Measurements from ENCODE around the gene APOC1. TPM values are rescaled to one million over a fixed set of nuclear protein-coding genes. Genes with fewer than 3 reads are reported as not detected.

APOC1 gene
- polyA plus RNA-seq, 1 experiment: 3.4 TPM

DNA sequence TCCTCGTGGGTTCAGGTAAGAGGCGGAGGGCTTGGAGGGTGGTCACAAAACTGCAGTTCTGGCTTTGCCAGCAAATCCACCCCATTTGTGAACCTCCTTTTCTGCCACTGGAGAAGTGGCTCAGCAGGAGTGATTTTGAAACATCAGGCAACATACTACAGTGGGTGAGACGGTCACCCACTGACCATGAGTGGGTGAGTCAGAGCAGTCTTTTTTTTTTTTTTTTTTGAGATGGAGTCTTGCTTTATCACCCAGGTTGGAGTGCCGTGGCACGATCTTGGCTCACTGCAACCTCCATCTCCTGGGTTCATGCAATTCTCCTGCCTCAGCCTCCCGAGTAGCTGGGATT is 20.4 kb upstream of the APOC1 start:
- DNase-seq (ENCODE audit: low read depth, low spot score): no peak
- ChIA-PET CTCF (interaction anchor here (1.5 kb wide), 1 partner anchor 9 kb away, joined by 4 read pairs; no protein-coding TSS in a partner anchor), POLR2A (no interaction called here)

GRCh38 chr19:44894946-44895345 is 19.5 kb upstream of the APOC1 start:
- TF ChIP-seq, protein P1, sequence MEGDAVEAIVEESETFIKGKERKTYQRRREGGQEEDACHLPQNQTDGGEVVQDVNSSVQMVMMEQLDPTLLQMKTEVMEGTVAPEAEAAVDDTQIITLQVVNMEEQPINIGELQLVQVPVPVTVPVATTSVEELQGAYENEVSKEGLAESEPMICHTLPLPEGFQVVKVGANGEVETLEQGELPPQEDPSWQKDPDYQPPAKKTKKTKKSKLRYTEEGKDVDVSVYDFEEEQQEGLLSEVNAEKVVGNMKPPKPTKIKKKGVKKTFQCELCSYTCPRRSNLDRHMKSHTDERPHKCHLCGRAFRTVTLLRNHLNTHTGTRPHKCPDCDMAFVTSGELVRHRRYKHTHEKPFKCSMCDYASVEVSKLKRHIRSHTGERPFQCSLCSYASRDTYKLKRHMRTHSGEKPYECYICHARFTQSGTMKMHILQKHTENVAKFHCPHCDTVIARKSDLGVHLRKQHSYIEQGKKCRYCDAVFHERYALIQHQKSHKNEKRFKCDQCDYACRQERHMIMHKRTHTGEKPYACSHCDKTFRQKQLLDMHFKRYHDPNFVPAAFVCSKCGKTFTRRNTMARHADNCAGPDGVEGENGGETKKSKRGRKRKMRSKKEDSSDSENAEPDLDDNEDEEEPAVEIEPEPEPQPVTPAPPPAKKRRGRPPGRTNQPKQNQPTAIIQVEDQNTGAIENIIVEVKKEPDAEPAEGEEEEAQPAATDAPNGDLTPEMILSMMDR (IDR thresholded peaks at IDR 0.05; ENCODE audit: low read depth, low read length): no peak
- no peak overlapping the region for H3K27ac ChIP-seq (ENCODE audit: low read depth, low read length)
- ChIA-PET CTCF (interaction anchor here (0.7 to 1.5 kb wide), 3 partner anchors 8 to 57 kb away, joined by 4 to 5 read pairs (median 4); partner anchors contain the start of gene APOE), POLR2A (no interaction called here)
- H3K27me3 ChIP-seq (ENCODE audit: control insufficient read depth, insufficient read depth, low read length): no peaks in the 10 kb centered on the region
- no peak overlapping the region for H3K4me3 ChIP-seq (ENCODE audit: low read depth, low read length)
- DNase-seq (ENCODE audit: low read depth, low spot score): no peak
- H3K9me3 ChIP-seq (ENCODE audit: control insufficient read depth, insufficient read depth, low read length): no peaks in the 10 kb centered on the region

More for the DNA sequence above, 20.4 kb upstream of the APOC1 start:
- TF ChIP-seq, protein P1 (IDR thresholded peaks at IDR 0.05; ENCODE audit: low read depth, low read length): no peak
- H3K9me3 ChIP-seq (ENCODE audit: control insufficient read depth, insufficient read depth, low read length): no peaks in the 10 kb centered on the region
- H3K27me3 ChIP-seq (ENCODE audit: control insufficient read depth, insufficient read depth, low read length): no peaks in the 10 kb centered on the region
- H3K27ac ChIP-seq (ENCODE audit: low read depth, low read length): no peak overlapping the region
- H3K4me3 ChIP-seq (ENCODE audit: low read depth, low read length): no peak overlapping the region

DNA sequence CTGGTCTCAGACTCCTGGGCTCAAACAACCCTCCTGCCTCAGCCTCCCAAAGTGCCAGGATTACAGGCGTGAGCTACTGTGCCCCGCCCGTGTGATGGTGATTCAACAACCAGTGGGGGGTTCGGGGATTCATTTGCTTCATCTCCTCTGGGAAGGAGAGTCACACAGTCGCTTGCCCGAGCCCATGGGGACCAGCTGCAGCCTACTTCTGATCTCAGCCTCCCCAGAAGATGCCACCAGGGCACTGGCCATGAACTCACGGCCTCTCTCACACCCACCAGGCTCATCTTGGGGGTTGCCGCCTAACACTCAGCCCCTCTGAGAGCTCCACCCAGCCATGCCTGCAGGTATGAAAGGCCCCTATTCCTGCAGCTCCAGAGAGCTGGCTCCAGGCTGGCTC is 16.6 kb upstream of the APOC1 start:
- Histone ChIP-seq H3K27me3 (ENCODE audit: control insufficient read depth, insufficient read depth, low read length) (no peaks in the 10 kb centered on the region), H3K9me3 (ENCODE audit: control insufficient read depth, insufficient read depth, low read length) (no peaks in the 10 kb centered on the region), H3K27ac (ENCODE audit: low read depth, low read length) (no peak overlapping the region), H3K4me3 (ENCODE audit: low read depth, low read length) (no peak overlapping the region)
- CTCF ChIA-PET: no interaction called here
- POLR2A ChIA-PET: no interaction called here
- no peak for DNase-seq (ENCODE audit: low read depth, low spot score)
- TF ChIP-seq, protein P1 (IDR thresholded peaks at IDR 0.05; ENCODE audit: low read depth, low read length): no peak

DNA sequence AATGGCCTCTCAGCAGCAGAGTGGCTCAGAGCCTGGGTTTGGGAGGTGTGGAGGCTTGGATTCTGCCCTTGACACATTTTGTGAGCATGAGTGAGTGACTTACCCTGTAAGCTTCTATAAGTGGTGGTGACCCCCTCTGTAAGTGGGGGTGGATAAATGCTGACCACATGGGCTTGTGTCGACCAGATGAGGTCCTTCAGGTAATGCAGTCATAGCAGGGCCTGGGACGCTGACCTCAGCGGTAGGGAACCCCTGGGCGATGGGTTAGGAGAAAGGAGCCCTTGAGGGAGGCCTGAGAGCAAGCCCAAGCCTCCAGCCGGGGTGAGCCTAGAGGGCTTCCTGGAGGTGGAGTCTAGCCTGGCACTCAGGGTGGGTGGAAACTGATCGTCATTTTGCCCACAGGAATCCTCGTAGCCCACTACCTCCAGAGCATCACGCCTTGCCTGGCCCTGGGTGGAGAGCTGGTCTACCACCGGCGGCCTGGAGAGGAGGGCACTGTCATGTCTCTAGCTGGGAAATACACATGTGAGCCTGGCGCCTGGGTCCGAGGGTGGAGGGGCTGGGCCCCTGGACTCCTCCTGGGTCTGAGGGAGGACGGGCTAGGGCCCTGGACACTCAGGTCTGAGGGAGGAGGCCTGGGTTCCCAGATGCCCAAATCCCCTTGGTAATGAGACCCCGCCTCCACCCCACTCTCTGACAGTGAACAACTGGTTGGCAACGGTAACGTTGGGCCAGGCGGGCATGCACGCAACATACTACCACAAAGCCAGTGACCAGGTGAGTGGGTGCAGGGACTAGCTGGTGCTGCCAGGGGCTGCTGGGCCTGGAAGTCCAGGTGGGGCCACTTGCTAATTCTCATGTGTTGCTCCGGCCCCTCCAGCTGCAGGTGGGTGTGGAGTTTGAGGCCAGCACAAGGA is 13.8 kb upstream of the APOC1 start:
- H3K9me3 ChIP-seq (ENCODE audit: control insufficient read depth, insufficient read depth, low read length): no peaks in the 10 kb centered on the region
- POLR2A ChIA-PET: no interaction called here
- H3K27me3 ChIP-seq (ENCODE audit: control insufficient read depth, insufficient read depth, low read length): peaks cover 5% of the 10 kb centered on the region
- no peak for DNase-seq (ENCODE audit: low read depth, low spot score)
- no peak overlapping the region for H3K27ac ChIP-seq (ENCODE audit: low read depth, low read length)
- H3K4me3 ChIP-seq (ENCODE audit: low read depth, low read length): no peak overlapping the region
- TF ChIP-seq, protein P1 (IDR thresholded peaks at IDR 0.05; ENCODE audit: low read depth, low read length): no peak
- CTCF ChIA-PET: interaction anchor here (0.6 to 0.8 kb wide), 2 partner anchors 36 to 52 kb away, joined by 3 to 8 read pairs; no protein-coding TSS in a partner anchor

- ChIA-PET CTCF (interaction anchor here (0.6 to 4.5 kb wide), 6 partner anchors 8 to 119 kb away, joined by 4 to 101 read pairs (median 8); partner anchors contain the start of genes APOC1 and CLPTM1), POLR2A (interaction anchor here (0.5 kb wide), 1 partner anchor 12 kb away, joined by 3 read pairs; no protein-coding TSS in a partner anchor)
- no peak for DNase-seq (ENCODE audit: low read depth, low spot score)
- no peak overlapping the region for H3K4me3 ChIP-seq (ENCODE audit: low read depth, low read length)
- TF ChIP-seq, protein P1 (IDR thresholded peaks at IDR 0.05; ENCODE audit: low read depth, low read length): no peak
- H3K9me3 ChIP-seq (ENCODE audit: control insufficient read depth, insufficient read depth, low read length): no peaks in the 10 kb centered on the region
- peaks cover 9% of the 10 kb centered on the region for H3K27me3 ChIP-seq (ENCODE audit: control insufficient read depth, insufficient read depth, low read length)
- H3K27ac ChIP-seq (ENCODE audit: low read depth, low read length): no peak overlapping the region
These were observed 11.2 kb upstream of the APOC1 start for GRCh38 chr19:44903216-44903601.

All from AG04450 (cell line).